Stimulated activated CD8-positive, alpha-beta memory T cell treated with anti-CD3 and anti-CD28 coated beads, Interleukin-7, amount 100 ng/mL, for 4 hours (primary cell): ENCODE data around the gene AQP2.

ENCODE experiments used
- DNase-seq, 2 donors: peaks; one replicate each; pipeline ENCODE4 v3.0.0-alpha.2; 2020; ENCODE audit warnings: low read depth in 2 of 2

The AQP2 gene, protein sequence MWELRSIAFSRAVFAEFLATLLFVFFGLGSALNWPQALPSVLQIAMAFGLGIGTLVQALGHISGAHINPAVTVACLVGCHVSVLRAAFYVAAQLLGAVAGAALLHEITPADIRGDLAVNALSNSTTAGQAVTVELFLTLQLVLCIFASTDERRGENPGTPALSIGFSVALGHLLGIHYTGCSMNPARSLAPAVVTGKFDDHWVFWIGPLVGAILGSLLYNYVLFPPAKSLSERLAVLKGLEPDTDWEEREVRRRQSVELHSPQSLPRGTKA

DNA sequence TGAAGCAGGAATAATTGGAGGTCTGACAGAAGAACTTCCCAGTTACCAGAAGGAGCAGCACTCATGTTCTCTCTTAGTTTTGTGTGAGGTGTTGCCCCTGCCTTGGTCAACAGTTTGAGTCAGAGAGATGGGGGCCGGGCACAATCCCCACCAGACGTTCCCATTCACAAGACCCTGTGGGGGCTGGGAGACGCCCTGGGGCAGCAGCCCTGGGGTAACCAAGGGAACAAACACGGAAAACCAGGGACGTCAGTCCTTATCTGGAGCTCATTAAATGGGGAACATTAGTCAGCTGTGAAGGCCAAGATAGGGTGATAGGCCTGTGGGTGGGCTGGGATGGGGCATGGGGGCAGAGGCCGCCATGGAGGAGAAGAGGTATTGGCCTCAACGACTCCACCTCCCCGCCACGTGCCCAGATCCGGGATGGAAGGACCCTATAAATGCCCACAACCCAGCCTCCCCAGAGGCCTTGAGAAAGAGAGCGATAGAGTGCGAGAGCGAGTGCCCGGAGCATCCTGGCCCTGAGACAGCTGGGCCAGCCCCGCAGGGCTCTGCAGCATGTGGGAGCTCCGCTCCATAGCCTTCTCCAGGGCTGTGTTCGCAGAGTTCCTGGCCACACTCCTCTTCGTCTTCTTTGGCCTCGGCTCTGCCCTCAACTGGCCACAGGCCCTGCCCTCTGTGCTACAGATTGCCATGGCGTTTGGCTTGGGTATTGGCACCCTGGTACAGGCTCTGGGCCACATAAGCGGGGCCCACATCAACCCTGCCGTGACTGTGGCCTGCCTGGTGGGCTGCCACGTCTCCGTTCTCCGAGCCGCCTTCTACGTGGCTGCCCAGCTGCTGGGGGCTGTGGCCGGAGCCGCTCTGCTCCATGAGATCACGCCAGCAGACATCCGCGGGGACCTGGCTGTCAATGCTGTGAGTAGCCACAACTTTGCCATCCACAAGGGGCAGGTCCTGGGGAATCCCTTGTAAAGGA, at the start of gene AQP2:
TSS of gene AQP2 (plus strand) at position 465 of the 979 bp plus-strand sequence. CDS start at position 559, 94 bp downstream.
- DNase-seq, result no peak

DNA sequence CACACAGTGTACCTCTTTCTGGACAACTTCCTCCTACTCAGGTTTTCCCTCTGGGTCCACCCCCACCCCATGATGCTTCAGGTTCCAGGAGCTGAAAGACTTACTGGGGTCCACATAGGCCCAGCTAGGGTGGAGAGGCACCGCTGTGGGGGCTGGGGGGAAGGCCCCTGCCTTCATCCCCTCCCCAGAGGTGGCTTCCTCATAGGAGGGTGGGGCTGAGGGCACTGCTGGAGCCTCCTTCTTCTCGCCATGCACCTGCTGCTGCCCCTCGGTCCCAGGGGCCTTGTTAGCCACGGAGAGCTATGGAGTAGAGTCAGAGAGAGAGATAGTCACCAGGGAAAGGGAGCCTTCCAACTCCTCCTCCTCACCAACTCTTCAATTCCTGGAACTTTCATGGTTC, 49.5 kb upstream of the AQP2 start:
- no peak for DNase-seq

DNA sequence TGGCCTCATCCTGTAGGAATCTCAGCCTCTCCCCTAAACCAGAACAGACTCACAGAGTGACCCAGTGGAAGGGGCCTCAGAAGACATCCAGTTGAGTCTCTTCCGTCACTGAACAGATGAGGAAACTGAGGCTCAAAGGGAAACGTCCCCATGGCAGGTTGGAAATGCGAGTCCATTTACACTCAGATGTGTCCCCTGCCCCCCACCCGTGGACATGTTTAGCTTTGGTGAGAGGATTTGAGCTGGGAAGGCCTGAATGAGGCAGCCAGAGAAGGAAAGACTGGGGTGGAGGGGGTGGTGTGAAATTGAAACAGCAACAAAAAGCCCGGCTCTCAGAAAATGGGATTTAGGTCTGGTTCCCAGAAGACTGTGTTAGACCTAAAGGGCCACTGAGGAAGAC, 48.6 kb upstream of the AQP2 start:
- DNase-seq, result no peak

DNA sequence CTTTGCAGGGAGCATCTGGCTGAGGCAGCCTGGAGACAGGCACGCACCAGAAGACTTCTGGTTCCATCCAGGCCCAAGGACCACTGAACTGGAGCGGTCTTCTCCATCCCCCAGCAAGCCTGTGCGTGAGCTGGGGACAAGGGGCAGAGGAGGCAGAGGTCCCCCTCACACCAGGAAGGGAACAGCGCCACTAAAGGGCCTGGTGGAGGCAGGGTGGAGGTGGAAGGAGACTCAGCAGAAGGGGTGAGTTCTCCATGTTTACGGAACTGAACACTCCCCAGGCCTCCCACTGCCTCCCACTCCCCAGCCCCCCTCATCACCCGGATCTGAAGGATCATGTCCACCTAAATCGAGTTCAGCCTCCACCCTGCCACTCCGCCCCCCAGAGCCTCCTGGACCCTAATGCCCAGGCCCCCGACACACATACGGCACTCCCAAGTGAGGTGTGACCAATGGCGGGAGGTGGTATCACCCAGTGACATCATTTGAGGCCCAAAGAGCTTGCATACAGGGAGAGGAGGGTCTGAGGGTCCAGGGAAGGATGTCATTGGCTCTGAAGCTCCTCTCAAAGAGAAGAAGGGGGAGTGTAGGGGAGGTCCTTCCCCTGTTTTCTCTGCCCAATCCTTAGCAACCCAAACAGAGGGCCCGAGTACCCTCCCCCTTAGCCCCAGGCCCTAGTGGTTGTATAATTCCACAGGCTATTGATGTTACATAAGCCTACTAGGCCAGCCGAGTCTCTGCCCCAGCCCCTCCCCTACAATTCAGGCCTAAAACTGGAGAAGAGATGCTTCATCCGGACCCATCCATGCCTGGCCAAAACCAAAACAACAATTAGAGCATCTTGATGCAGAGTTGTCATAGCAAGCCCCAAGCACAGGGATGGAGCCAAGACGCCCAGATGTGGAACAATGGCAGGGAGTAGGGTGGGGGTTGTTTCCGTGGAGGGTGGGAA, 47.9 kb upstream of the AQP2 start:
- DNase-seq, result no peak

DNA sequence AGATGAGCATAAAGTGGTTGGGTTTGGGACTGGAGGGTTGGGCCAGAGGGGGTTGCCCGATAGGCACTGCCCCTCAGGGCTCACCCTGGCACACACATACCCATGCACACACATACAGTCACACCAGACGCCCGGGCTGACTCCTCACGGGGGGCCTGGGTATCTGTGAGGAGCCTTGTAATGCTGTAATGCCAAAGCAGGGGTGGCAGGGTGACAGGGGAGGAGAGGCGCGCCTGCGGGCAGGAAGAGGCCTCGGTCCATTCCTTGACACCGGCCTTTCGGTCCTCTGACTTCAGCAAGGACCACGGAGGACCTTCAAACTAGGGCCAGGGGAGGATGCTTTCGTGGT, 47.2 kb upstream of the AQP2 start:
- DNase-seq, result no peak

DNA sequence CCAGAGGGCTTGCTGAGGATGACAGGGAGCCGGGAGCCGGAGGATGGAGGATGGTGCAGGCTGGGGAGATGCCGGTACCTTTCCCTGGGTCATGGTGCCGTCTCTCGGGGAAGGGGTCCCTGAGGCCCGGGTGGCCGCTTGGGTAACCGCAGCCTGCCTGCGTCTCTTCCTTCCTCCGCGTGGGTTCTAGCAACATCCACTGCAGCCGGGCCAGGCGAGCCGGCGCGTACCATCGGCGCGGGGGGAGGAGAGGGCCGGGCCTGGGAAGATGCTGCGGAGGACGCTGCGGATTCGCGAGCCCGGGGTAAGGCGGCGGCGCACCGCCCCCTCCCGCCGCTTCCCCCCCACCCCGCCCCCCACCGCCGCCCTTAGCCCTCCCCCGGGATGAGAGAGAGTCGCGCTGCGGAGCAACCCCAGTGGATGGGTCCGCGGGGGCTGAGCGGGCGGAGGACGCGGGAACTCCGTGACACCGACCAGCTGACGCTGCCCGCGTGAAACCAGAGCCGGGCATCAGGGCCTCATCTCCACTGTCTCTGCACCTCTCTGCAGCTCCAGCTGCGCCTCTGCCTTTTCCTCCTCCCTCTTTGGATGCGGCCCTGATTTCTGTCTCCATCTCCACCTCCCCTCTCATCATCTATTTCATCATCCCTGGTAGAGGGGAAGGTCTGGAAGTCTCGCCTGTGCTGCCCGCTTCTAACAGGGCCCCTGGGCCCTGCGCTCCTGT, 46.7 kb upstream of the AQP2 start, which contains the start of gene FAIM2:
TSS of gene FAIM2 (minus strand) at position 201 of the 724 bp plus-strand sequence. CDS start at position 93, 108 bp downstream.
- peak in 1 of 2 donors; percentile 49 for DNase-seq

DNA sequence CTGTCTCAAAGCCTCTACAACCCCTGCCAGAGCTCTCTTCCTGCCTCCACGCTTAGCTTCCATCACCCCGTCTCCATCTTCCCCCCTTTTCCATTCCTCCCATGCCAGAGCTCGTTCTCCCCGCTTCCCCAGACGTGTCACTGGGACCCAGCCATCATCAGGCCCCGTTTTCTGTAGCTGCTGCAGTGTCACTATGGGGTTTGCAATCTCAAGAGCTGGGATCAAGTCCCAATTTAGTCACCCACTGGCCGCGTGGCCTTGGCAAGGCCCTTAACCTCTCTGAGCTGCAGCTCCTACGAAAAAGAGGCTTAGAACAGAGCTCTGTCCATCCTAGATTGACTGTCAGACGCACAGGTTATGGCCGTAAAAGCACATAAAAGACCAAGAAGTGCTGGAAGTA, 45.9 kb upstream of the AQP2 start:
- DNase-seq, result no peak

DNA sequence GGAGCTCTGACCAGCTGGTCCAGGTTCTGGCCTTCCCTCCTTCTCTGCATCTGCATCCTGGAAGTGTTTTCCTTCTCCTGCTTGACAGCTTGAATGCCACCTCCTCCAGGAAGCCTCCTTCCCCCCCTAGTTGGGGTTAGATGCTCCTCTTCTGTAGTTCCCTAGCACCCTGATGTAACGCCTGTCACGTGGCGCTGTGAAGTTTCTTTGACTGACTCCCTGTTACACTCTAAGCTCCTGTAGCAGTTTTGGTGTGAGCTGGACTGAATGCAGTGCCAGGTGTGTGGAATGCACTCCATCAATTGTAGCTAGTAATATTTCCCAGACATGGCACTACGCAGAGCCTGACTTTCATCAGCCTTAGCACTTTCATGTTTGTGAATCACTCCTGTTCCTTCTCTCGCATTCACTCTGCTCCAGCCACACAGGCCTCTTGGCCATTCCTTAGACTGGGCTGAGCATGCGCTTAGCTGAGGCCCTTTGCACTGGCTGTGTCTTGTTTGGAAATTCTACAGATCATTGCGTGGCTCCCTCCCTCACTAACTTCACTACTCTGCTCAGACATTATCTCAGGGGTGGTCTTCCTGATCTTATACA, 44.7 kb upstream of the AQP2 start:
- DNase-seq, result no peak

DNA sequence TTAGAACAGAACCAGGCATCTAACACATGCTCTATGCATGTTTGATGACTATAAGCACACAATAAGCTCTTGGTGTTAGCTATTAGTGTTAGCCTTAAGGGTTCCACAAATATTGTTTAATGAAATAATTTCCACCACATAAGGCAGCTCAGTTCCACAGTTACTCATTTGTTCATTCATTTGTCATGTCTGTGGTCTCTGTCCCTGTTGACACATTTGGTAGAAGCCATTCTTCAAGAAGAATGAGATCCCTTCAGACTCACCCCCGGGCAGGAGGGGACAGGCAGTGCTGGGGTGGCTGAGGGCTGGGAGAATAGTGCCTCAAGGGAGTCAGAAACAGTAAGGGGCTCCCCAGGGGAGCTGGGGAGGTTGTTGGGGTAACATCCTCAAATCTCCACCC, 43.2 kb upstream of the AQP2 start:
- DNase-seq, result no peak

DNA sequence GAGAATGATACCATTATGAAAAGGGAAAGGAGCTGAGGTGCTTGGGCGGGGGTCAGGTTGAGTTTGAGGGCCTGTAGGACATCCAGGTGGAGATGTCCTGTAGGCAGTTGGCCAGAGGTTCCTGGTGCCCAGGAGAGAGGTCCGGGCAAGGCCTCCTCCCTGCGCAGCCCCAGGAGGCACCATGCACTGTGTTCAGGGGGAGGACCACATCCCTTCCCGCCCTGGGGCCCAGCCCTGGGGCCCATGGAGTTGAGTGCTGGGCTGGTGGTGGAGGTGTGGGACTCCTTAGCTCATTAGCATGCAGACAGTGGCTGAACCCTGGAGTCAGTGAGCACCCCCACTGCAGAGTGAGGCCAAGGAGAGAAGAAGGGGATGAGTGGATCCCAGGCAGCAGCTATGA, 41.2 kb upstream of the AQP2 start:
- DNase-seq, result no peak

DNA sequence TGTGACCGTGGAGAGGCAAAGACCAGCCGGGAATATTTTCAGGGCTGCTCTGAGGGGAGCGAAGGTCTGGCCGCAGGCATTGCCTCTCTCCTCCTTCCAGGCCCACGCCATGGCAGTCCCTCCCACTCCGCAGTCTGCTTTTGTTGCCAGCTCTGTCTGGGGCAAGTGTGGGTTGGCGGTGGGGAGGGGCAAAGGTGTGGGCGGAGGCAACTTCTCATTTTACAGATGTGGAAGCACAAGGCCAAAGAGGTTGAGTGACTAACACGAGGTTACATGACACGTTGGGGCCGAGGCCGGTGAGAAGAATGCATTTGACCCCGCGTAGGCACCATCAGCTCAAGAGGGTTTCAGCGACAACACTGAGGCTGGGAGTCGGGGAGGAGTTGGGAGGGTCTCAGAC, 40.7 kb upstream of the AQP2 start:
- no peak for DNase-seq

DNA sequence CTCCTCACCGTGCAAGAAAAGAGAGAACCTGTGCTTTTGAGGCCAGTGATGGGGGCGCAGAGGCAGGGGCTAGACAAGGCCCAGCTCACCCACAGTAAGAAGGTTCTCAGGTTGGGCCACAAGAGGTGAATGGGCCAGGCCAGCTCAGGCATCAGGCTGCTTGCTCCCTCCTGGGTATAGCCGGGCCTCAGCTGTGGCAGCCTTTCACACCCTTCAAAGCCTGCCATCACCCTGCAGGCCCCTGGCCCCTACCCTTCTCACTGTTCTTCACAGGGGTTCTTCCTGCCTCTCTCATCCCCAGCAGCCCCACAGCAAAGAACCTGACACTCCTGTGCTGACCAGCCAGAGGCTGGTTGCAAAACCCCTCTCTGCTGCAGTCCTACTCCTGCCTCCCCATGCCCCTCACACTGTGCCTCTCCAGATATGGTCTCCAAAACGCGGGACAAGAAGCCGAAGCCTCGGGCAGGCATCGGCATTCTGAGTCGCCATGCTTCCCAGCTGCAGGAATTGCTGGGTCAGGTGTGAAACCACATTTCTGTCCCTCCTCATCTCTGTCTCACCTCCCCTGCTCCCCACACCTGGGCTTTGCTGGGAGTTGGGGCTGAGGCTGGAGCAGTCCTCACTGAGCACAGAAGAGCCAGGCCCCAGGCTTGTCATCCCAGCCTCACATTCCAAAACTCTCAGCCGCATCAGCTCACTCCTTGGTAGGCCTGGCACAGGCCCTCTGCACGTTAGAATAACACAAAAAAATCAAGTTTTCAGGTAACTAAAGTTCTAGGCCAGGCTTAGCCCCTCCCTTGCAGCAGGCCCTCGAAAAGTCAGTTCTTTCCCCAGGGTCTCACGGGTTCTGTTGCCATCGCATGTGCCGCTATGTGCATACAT, 40.0 kb upstream of the AQP2 start:
- DNase-seq, result no peak

DNA sequence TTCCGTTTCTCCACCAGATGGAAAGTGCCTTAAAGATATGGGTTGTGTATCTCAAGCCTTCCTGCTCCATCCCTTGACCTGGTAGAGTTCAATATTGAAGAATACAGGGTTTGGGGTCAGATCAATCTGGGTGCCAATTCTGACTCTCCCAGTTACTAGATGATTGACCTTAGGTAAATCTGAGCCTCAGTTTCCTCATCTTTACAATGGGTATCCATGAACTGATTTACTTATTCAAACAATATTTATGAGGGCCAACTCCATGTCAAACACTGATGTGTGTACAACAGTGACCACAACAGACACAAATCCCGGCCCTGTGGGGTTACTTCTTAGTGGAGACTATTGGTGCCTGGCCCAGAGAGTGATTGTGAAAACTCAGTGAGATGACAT, 39.3 kb upstream of the AQP2 start:
- DNase-seq, result no peak

DNA sequence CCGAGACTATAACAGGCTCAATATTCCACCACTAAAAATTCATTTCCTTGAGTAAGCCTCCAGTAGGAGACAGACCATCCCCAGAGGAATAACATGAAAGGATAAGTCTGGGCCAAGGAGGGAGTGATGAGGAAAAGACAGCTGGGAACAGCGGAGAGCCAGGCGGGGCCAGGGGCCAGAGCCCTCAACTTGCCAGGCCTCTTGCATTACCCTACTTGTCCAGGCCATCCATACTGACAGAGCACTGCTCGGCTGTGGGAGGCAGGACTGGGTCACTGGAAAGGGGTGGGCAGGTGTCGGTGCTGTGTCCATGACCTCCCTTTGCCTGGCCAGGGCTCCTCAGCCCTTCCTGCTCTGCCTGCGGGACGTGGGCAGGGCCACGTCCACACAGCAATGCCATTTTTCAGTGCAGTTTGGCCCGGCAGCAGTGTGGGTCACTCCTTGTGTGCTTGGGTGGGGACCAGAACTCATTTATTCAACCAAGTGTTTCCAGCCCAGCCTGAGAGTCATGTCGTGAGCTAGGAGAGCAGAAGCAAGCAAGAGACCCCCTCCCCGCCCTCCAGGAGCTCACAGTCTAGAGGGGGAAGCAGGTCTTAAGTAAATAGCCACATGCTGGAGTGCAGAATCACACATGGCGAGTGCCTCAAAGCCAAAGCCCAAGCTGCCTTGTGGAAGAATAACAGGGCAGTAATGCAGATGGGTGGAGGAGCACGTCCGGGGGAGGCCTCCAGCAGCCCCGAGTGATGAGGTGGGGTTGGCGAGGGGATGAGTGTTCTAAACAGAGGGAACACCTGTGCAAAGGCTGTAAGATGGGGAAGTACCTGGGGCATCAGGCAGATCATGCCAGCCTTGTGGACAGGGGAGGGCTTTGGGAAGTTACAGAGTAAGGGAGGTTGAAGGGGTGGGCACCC, 37.9 kb upstream of the AQP2 start:
- DNase-seq, result no peak

DNA sequence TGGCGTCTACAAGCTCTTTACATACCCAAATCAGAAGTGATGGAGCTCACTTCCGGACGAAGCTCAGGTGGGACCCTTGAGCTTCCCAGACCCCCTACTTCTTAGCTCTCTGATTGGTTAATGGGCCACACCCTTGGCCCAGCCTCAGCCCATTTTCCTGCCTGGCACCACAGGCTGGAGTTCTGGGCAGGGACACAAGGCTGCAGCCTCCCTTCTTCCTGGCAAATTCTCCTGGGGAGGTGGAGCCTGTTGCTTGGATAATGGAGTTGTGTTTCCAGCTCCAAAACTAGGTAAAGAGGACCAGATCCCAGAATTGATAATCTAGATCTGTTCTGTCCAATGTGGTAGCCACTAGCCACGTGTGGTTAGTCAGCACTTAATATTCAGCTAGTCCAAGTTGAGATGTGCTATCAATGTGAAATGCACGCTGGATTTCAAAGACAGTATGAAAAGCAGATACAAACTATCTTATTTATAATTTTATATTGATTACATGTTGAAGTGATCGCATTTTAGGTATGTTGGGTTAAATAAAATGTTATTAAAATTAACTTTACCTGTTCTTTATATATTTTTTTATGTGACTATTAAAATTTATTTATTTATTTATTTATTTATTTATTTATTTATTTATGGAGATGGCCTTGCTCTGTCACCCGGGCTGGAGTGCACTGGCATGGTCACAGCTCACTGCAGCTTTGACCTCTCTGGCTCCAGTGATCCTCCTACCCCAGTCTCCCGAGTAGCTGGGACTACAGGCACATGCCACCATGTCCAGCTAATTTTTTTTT, 34.2 kb upstream of the AQP2 start:
- no peak for DNase-seq

DNA sequence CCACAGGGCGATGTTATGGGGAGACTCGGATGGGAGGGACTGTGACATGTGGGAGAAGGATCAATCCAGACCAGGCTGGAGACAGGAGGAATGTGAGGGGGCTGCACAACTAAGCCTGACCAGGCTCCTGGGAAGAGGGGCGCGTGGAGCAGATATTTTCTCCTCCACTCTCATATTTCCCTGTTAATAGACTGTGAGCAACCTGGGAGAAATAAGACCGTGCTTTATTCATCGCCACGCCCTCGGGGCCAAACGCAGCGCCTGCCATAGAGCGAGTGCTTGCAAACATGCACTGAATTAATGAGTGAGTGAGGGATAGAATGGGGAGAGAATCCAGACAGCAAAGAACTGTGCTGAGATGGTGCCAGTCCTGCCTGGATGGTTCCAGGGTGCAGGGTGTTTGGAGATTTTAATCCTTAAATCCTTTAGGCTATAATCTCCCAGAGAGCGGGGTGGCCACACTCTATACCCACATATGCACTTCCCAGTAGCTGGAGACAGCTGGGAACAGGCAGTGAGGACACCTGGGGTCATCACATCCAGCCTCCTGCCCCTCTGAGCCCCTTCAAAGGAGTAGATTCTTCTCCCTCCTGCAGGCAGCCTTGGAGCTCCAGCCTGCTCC, 33.3 kb upstream of the AQP2 start:
- DNase-seq, result no peak

DNA sequence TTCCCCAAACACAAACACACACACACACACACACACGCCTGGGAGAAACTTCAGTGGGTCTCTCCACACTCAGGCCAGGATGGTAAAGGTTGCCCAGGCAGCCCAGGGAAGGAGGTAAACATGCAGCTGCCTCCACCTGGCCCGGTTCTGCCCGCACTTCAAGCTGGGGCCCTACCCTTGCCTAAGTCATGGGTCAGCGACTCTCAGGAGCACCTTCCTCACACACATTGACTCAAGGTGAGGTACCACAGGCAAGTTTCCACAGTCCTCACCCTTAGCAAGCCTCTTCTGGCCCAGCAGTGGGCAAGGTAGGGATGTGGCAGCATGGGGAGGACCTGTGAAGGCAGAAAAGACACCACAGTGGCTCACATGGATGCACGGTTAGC, 32.8 kb upstream of the AQP2 start:
- no peak for DNase-seq
